NOMO-1 treated with DMSO at 0.1 percent for 48 hours (cell line): Measurements from ENCODE around the gene CACNA1I.

Source experiments
- DNase-seq: peaks from one replicate; lab custom pipeline; 2025; ENCODE audit not compliant: unreplicated experiment; lab: John Stamatoyannopoulos, UW

CACNA1I gene

DNA sequence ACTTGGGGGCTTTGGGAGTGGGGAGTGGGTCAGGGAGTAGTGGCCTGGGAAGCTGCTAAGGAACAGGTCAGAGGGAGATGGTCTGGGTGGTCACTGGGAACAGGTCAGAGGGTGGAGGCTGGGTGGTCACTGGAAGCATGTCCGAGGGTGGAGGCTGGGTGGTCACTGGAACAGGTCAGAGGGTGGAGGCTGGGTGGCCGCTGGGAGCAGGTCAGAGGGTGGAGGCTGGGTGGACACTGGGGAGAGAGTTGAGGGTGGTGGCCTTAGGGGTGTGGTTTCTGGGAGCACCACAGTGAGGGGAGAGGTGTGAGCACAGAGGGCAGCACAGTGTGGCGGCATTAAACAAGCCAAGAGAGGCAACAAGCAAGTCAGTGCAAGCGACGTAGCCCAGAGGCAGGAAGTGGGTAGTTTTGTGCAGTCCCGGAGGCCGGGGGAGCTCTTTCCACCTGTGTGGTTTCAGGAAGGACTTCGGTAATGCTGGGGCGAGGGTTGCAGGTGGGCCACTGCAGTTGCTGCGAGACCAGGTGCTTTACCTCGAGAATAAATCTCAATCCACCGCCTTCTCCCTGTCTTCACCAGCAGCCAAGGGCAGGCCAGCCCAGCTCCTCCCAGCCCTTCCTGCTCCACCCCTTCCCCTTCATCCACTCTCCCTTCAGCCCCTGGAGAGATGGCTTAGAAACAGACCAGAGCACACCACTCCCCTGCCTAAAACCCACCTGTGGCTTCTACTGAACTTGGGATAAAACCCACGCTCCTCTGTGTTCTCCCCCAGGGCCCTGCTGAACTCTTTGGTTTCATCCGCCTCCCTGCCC lies 3.2 kb upstream of the CACNA1I start:
- no peak for DNase-seq

DNA sequence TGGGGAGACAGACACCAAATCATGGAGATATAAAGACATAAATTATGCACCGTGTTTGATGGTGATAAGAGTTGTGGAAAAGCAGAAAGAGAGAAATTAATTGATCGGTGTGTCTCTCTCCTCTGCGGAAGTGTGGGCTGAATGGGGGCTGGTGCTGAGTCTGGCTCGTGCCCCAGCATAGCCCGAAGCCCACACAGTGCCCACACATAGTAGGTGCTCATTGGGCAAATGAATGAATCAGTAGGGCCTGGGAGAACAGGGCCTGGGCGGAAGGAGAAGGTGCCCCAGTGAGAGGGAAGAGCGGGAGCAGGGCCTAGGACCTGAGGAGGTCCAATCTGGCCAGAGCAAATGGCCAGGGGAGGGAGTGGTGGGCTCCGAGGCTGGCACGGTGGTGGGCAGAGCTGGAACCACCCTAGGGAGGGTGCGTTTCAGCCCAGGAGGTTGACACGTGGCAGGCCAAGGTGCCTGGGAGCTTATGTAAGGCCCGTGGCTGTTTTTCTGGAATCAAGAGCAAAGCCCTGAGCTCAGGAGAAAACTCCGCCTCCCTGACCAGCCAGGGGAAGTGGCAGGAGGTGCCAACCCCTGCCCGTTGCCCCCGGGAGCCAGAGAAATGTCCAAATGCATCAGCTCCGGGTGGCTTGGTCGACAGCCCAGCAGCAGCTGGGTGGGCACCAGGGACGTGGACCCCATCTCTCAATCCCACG lies 2.1 kb upstream of the CACNA1I start:
- no peak for DNase-seq

DNA sequence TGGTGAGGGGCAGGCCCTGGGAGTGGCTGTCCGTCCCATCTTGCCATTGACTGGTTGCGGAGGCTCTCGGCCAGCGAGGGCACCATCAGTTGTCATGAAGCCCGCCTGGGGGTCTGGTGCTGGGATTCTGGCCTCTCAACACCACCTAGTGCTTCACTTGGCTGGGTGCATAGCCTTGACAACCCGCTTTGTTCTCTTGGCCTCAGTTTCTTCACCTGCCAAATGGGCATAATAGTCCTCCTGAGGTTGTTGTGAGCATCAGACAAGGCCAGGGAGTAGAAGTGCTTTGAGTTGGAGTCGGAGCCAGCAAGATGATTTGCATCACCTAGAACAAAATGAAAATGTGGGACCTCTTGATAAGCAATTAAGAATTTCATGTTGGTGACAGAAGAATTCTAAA lies 1.5 kb upstream of the CACNA1I start:
- no peak for DNase-seq

DNA sequence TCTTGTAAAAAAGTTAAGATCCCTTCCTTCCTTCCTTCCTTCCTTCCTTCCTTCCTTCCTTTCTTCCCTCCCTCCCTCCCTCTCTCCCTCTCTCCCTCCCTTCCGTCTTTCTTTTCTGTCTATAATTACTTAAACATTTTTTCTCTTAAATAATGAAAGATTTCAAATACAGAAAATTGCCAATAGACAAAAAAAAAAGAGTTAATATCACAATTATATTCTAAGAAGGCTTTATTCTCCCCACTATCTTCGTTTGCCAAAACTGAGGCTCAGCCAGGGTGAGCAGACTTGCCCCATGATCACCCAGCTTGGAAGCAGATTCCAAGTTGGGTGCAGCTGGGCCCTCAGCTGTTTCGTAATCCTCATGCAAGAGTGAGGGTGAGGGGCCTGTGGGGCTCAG lies 327 bp upstream of the CACNA1I start:
- DNase-seq: no peak

DNA sequence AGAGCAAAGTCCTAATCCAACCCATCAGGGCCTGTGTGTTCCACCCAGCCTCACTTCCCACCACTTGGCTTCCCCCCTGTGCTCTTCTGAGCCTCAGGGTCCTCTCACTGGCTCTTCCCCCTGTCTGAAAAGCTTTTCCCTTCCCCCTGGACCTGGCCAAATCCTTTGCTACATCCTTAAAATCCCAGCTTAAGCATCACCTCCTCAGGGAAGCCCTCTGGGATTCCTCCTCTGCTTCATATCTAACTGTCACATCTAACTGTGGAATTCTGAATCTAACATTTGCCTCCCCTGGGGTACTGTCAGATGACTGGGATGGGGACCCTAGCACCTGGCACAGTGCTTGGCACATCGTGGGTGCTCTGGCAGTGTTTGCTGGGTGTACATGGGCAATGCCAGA lies 985 bp downstream of the CACNA1I start:
- DNase-seq: no peak

DNA sequence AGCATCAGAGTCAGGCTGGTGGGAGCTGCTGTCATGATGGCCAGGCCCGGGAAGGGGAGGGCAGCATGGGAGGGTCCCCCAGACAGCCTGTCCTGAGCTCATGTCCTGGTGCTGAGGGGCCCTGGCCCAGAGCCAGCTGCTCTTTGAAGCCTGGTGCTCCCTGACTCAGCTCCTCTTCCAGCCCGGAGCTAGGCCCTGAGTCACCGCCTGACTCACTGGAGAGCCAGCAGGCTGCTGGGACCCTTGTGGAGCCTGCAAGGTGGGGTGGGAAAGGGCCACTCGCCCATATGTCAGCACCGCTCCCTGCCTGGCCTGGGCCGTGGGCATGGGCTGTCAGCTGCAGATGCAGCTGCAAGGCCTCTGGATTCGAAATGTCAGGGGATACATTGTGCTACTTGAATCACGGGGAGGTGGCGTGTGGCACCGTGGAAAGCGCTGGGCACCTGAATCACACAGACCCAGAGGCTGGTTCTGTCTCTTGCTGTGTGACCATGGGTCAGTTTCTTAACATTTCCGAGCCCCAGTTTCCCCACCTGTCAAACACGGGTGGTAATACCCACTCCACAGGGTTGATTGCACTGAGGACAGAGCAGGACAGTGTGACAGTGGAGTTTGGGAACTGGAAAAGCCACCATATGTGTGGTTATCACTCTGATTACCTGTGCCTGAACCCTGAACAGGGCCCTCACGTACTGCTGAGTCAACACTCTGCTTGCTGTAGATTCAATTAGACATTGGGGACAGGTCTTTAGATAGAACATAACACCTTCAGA lies 4.4 kb downstream of the CACNA1I start:
- no peak for DNase-seq

DNA sequence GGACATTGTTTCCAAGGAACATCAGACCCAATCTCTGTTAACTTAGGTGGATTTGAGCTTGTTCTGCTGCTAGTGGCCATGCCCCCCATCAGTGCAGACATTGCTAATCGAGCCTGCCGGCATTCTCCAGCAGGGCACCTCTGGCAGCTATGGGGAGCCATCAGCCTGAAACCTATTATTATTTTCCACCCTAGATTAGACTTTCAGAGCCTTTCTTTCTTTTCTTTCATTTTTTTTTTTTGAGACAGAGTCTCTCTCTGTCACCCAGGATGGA lies 4.9 kb downstream of the CACNA1I start:
- no peak for DNase-seq

DNA sequence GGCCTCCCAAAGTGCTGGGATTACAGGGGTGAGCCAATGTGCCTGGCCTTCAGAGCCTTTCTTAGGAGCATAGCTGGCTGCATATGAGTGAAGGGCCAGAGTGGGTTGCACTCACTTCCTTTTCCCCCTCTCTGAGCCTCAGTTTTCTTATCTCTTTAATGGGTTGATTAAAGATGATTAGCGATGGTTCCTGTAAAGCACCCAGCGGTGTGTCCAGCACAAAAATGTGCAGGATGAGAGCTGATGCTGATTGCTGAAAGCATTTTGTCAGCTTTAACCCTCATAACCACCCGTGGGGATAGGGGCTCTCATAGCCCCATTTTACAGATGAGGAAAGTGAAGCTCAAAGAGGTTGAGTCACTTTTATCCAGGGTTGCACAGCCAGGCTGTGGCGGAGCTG lies 5.5 kb downstream of the CACNA1I start:
- no peak for DNase-seq

DNA sequence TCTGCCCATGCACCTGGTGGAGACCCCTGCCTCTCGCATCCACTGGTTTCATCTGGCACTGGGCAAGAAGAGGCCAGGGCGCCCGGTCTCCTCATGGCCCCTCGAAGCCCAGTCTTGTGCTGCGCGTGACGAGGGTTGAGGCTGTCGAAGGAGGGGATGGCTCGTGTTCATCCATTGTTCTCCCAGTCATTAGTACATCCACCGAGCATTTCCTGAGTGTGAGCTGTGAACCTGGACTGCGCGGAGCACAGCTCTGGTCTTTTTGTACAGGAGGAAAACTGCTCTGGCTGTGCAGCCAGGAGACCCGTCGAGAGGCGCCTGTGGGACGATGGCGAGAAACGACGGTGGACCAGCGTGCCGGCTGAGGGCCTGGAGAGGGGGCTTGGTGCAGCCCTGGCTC lies 6.8 kb downstream of the CACNA1I start:
- DNase-seq: no peak

DNA sequence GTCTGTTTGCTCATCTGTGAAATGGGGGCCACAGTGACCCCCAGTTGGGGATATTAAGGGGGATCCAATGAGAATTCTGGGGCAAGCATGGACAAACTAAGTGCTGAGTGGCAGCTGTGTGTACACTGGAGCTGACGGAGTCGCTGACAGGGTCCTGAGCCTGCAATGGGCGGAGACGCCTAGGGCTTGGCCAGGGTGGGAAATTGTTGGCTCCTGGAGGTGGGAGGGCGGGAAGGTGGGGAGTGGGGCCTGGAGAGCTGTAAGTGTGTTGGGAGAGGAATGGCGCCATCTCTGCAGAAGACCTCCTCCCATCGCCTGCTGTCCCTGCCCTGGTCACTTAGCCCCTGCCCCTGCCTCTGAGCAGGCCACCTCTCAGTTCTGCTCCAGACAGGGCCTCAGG lies 7.3 kb downstream of the CACNA1I start:
- no peak for DNase-seq

DNA sequence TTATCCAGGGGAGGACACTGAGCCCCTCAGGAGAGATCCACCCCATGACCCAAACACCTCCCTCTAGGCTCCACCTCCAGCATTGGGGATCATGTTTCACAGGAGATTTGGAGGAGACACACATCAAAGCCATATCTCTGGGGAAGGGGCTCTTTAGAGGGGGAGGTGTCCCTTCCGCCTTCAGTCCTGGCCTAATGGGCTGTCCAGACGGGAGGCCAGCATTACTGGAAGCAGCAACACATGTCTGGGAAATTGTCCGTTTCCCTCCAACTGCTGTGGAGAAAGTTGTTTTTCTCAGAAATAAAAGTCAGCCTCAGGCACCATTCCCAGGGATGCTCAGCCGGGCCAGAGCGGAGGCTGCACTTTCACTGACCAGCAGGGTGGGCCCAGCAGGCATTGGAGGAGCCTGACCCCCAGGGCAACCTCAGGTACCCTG lies 9.5 kb downstream of the CACNA1I start:
- no peak for DNase-seq

DNA sequence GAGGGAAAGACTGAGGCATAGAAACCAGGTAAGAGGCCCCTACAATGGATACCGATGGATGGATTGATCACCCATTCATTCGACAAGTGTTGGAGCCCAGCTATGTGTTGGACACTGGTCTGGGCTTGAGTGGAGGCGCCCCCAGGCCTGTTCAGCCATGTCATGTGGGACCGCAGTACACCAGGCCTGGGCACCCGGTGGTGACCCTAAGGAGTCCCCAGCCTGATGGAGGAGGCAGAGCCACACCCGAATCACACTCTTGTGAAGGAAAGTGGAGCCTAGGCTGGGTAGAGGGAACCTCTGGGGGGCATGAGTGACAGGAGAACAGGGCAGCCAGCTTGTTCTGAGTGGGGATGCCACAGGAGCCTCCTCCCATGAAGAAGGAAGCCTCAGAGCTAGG lies 10.2 kb downstream of the CACNA1I start:
- DNase-seq: no peak

DNA sequence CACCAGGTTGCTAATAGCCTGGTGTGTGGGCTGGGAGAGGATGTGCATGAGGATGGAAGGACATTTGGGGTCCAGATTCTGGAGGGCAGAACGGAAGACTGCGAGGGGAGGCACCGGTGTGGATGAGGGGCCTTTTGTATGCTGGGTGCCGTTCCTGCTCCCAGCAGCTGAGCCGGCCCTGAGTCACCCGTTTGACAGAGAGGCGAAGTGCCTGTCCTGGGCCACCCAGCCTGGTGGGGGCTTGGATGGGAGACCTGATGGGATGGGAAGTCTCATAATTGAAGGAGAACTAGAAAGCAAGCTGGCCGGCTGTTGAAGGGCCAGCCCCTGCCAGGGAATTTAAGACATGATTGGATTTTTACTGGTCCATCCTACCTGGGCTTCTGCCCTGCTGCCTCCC lies 10.8 kb downstream of the CACNA1I start:
- DNase-seq: no peak

DNA sequence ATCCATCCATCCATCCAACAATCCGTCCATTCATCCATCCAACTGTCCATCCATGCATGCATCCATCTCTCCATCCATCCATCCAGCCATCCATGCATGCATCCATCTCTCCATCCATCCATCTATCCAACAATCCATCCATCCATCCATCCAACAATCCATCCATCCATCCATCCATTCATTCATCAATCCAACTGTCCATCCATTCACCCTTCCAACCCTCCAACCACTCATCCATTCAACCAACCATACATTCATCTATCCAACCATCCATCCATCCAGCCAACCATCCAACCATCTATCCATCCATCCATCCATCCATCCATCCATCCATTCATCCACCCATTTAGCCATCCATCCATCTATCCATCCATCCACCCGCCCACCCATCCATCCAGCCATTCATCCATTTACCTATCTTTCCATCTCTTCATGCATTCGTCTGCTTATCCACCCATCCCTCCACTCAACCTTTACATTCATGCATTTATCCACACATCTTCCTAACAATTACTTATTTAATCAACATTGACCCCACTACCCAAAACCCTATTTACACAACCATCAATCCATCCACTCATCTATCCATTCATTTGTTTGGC lies 12.6 kb downstream of the CACNA1I start:
- DNase-seq: no peak

DNA sequence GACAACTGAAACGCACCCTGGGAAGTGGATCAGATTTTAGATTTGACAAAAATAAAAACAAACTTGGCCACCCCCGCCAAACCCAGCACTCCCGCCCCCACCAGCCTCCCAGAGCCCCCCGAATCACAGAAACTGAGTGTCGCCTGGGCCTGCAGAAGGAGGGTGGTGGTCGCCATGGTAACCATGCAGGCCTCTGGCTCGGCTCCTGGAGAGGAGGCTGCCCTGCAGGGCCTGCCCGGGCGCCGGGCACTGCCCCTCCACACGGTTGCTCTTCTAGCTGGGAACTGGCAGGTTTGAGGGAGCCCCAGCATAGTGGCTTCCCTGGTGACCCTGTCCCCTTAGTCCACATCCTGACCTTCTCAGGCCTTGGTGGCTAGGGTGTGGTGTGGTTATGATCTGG lies 19.3 kb downstream of the CACNA1I start:
- DNase-seq: no peak

DNA sequence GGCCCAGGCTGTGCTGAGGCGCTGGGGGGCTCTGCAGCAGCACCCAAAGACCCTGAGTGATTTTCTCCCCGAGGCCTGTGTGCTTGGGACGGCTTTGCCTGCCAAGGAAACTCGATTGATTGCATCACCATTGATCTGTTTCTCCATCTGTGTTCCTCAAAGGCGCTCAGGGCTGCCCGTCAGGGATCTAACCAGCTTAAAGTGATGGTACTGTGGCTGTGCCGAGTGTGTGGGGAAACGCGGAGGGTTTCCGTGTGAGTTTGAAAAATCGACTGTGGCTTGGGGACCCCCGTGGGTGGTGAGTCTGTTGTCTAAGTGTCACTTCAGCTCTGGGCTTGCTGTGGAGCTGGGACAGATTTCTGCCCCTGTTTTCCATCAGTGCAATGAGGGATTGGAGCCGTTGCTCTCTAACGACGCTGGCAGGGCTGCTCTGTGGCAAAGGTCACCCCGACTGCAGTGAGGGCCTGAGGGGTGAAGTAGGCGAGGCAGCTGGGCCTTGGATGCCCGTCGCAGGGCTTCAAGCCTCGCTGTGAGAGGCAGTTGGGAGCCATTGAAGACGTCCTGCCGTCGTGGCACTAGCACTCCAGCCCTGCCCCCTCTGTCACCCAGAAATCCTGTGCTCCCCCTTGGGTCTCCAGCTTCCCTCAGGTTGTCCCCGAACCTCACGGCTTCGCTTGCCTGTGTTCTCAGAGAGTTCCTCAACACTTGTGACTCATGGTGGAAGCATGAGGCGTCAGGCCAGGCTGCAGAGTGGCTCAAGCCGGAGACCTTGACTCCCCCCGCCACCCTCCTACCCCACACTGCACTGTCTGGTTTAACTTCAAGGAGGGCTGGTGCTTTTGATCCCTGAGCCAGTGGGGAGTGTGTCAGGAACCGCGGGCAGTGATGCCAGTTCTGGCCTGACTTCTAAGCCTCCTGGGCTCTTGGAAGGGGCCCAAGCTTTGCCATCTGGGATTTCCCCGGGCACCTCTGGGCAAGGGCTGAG lies 21.8 kb downstream of the CACNA1I start:
- DNase-seq: no peak

DNA sequence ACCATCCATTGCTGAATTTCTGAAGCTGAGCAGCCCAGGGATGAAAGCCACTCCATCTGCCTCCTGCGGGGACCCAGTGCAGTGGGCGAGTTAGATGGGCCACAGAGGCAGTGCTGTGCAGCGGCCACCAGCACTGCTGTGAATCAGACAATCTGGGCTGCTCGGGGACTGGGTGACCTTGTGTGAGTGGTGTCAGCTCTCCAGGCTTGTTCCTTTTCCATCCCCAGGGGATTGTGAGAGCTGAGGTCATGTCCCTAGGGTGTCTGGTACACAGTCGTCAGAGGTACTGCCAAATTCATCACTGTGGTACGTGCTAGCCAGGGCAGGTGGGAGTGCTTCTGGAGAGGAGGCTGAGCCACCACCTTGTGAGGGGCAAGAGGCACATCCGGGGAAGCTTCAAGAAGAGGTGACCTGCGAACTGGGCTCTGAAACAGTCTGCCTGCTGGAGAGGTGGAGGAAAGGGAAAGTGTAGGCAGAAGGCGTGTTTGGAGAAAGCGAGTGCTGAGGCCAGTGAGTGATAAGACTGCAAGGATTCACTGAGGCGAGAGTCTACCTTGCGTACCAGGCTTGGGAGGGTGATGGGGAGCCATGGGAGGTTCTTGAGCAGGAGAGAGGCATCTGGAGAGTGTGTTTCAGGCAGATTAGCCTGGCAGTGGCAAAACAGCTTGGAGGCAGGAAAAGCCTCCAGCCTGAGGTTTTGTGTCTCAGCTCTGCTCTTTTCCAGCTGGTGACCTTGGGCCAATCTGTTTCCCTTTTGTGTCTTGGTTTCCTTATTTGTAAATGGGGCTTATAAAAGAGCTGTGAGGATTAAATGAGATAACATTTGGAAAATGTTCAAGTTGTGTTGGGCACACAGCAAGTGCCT lies 22.7 kb downstream of the CACNA1I start:
- no peak for DNase-seq

DNA sequence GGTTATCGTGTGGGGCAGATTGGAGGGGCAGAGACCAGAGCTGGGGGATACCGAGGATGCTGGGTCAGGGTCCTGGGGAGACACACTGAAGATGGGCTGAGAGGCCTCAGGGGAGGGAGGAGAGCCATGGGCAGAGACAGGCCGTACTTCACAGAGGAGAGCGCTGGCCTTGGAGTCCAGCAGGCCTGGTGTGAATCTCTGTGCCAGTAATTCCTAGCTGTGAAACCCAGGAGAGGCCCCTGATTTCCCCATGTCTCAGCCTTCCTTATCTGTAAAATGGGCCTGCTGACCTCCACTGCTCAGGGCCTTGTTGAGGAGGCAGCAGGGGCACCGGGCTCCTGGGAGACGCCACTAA lies 23.4 kb downstream of the CACNA1I start:
- no peak for DNase-seq

DNA sequence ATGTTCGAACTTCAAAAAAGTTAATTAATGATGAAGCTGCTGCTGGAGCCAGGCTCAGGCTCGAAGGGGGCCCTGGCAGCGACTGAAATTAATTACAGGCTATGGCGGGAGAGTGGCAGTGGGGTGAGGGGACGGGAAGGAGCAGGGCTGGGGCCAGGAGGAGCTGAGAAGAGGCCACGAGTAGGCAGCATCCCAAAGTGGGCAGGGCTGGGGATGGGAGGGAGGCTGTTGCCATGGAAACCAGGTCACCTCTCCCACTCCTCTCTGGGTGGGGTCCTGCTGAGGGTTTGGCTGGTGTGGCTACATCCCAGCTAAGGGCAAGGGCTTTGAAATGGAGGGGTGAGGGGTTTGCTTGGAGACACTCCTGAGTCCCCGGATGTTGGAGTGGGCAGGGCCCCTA lies 23.9 kb downstream of the CACNA1I start:
- DNase-seq: no peak
